HL-60 (cell line): ENCODE results near the gene STX19.

Experiments used
- DNase-seq, 2 experiments: peaks; one replicate each; pipeline ENCODE4 v3.0.0-alpha.2; 2010 to 2020; ENCODE audit warnings: low read depth in 1 of 2, low spot score in 1 of 2
- H3K27ac ChIP-seq: fragments of 250-450 bp; sonication (Bioruptor Pico); replicated peaks from 2 replicates; pipeline ENCODE4 v1.5.1; 2020; ENCODE audit warnings: mild to moderate bottlenecking, moderate library complexity
- H3K27me3 ChIP-seq: fragments of 250-450 bp; sonication (Bioruptor Pico); 2 replicates; pipeline ENCODE4 v1.5.1; 2021; ENCODE audit warnings: mild to moderate bottlenecking, moderate library complexity; ENCODE audit not compliant: insufficient read depth, poor library complexity, severe bottlenecking
- H3K4me3 ChIP-seq: replicated peaks from 2 replicates; pipeline ENCODE4 v1.5.1; 2011; ENCODE audit warnings: mild to moderate bottlenecking, control low read depth, low read length; ENCODE audit not compliant: insufficient read depth
- CTCF ChIP-seq: IDR thresholded peaks from one replicate; pipeline ENCODE4 v1.5.1; 2011; ENCODE audit warnings: low read length, control low read depth, inconsistent platforms; ENCODE audit not compliant: insufficient read depth
- GABPA ChIP-seq: IDR thresholded peaks from 2 replicates; pipeline ENCODE4 v1.6.1; 2012; ENCODE audit warnings: low read depth
- POLR2AphosphoS5 ChIP-seq: IDR thresholded peaks from 2 replicates; pipeline ENCODE4 v1.6.1; 2012; ENCODE audit warnings: low read depth
- REST ChIP-seq: IDR thresholded peaks from 2 replicates; pipeline ENCODE4 v1.6.1; 2012; ENCODE audit warnings: low read depth; ENCODE audit not compliant: insufficient replicate concordance
- SPI1 ChIP-seq: IDR thresholded peaks from 2 replicates; pipeline ENCODE4 v1.6.1; 2012; ENCODE audit warnings: low read depth, mild to moderate bottlenecking, borderline replicate concordance

Gene STX19

GRCh38 chr3:93981649-93982048, 46.7 kb downstream of the STX19 start:
- TF ChIP-seq REST (no peak), POLR2AphosphoS5 (no peak), CTCF (no peak), GABPA (no peak), SPI1 (no peak)
- no peaks in the 10 kb centered on the region for H3K27me3 ChIP-seq
- H3K4me3 ChIP-seq = no peak overlapping the region
- no peak overlapping the region for H3K27ac ChIP-seq
- no peak for DNase-seq

GRCh38 chr3:93979850-93980676, 48.3 kb downstream of the STX19 start, which contains the start of gene ARL13B:
Gene ARL13B (plus strand): TSS chr3:93980155. CDS start chr3:93980424, 269 bp downstream.
- Histone ChIP-seq H3K27ac (peak within 1 kb of the TSS; percentile 59), H3K4me3 (peak within 1 kb of the TSS; percentile 96), H3K27me3 (no peaks in the 10 kb centered on the region)
- DNase-seq = peak; percentile 81 to 98
- TF ChIP-seq CTCF = no peak
- TF ChIP-seq GABPA = no peak
- TF ChIP-seq POLR2AphosphoS5 = peak; percentile 40; the same call in 1 of the 2 replicates
- no peak for TF ChIP-seq REST
- TF ChIP-seq SPI1 = peak; percentile 7; the same call in 1 of the 2 replicates

GRCh38 chr3:93973131-93974126, 55.0 kb downstream of the STX19 start, which contains the start of gene PROS1:
Gene PROS1 (minus strand): TSS chr3:93973896. CDS start chr3:93973749, 147 bp downstream.
- no peak for TF ChIP-seq POLR2AphosphoS5
- TF ChIP-seq SPI1 = peak; percentile 89
- Histone ChIP-seq H3K27me3 (no peaks in the 10 kb centered on the region), H3K27ac (0 out of 2 replicates have a peak within 1 kb of the TSS, but pooled peaks have one; percentile 15), H3K4me3 (peak within 1 kb of the TSS; percentile 49)
- DNase-seq = peak; percentile 20 to 70

- H3K27ac ChIP-seq = no peak overlapping the region
- no peak for DNase-seq
- H3K27me3 ChIP-seq = no peaks in the 10 kb centered on the region
- TF ChIP-seq GABPA (no peak), CTCF (no peak), REST (no peak), SPI1 (no peak), POLR2AphosphoS5 (no peak)
- H3K4me3 ChIP-seq = no peak overlapping the region
Observed at GRCh38 chr3:93969997-93970396, 58.4 kb downstream of the STX19 start.
